KG1 (cell line): ENCODE measurements around the gene NRG3.
"Not testable (repeated sequence)": the region's sequence is repeated elsewhere in the genome, so short reads cannot be mapped to it uniquely, and the experiment has no call there.

Experiments used
- DNase-seq: peaks from one replicate; lab custom pipeline; 2025; lab: John Stamatoyannopoulos, UW

NRG3 gene

DNA sequence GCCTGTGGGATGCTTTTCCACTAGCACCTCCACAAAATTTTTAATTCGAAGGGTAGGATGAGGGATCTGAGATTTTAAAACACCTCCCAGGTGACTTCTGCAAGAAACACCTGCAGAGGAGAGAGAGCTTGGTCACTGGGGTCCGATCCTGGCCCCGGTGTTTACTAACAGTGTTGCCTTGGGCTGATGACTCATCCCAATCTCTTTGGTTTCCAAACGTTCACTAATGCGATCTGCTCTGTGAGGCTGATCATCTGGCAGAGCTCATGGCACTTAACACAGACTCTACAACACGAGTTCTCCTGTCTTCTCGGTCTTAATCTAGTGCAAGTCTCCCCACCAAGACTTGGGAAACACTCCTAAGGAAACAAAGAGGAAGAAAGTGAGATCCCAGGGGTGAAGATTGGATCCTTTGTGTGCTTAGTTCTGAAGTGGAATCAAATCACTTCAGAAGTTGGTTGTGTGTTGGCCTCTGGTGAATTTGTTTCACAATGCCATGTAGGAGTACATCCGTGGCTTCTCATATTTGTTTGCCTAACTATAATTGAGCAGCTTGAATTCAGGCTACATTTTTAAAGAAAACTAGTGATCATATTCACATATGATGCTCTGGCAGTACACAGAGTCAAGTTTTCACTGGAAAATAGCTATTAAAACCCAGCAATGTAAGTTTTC is 407.9 kb downstream of the NRG3 start:
- no peak for DNase-seq

DNA sequence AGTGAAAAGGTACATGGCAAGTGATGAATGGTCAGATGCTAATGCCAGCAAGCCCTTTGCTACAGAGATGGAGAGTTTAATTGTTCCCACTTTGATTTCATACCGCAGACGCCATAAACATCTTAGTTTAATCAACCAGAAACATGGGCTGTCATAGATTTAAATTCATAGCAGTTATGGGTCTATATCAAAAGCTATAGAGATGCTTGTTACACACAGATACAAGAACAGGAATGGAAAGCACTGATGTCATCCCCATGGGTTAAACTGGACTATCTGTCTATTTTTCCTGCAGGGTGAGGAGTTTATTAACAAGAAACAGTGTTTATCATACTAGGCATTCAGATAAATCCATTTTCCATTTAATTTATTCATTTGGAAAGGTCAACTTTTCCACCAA is 409.2 kb downstream of the NRG3 start:
- no peak for DNase-seq

DNA sequence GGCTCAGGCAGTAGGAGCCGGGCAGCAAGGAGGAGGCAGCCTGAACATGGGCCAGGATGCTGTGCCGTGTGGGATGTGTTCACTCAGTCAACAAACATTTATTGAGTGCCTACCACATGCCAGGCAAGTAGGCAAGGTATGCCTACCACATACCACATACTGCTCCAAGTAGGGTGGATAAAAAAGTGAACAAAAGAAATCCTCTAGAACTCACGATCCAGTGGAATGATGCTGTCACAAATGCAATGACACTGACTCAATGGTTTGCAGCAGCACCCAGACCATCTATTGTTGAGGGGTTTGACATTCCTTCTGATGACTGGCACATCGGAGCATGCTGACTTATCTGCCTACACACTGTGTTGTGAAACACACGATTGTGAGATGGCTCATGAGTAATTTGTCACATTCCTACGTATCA is 413.5 kb downstream of the NRG3 start:
- DNase-seq, result no peak

DNA sequence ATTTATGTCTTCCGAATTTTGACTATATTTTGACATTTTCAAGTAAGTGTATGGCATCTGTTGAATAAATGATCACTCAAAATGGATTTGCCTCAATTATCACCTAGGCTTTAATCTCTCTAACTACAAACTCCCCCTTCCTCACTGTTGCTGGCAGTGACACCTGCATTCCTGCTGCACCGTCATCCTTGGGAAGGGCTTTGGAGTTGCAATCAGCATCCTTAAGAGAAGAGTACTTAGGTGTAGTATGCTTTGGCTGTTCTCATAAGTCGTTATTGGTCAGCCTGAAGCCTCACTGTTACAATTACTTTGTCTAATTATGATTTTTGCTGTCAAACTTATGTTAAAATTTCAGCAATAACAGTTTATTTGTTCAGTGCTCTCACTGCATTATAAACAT is 415.0 kb downstream of the NRG3 start:
- no peak for DNase-seq

DNA sequence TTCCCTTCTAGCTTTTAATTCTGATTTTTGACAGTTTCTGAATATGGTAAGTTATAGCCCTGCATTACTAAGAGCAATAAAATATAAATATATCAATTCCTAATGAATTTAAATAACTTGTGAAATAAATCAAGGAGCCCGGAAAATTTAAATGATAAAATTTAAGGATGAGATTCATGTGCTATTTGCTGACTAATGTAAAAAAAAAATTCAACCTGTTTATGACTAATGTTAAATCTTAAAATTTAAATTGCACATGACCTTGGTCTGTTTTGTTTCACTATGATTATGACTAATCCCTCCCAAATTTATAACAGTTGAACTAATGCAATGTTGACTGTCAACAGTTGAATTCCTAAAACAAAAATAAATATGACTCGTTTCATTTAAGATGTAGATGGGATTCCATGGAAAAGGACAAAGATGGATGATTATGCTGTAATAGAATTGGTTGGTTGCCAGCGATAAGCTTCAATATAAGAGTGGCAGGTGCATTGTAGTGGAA is 419.9 kb downstream of the NRG3 start:
- no peak for DNase-seq

DNA sequence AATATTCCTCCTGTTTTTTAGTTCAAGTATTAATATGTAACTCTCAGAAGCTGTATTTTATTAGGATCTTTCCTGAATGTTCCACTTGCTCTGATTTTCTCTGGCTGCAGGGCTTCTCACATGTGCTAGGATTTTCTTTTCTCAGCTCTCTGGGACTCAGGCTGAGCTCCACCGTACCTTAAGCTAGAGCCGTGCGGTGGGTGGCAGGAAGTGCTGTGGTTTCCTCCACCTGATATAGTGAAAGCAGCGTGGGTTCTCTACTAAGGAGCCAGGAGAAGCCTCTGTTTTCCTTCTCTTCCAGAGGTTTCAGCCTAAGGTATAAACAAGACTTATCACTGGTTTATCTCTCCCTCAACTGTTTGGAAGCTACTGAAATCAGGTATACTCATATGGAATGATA is 433.6 kb downstream of the NRG3 start:
- no peak for DNase-seq

DNA sequence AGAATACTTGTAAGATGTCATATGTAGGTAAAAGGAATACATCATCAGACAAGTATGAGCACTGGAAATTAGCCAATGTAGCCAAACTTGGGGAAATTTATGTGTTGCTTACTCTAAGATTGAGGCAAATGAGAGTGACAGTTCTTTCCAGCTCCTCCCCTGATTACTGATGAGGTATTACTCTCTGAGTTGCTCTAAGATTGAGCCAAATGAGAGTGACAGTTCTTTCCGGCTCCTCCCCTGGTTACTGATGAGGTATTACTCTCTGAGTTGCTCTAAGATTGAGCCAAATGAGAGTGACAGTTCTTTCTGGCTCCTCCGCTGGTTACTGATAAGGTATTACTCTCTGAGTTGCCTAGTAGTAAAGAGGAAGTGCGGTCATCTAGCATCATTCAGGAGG is 435.8 kb downstream of the NRG3 start:
- no peak for DNase-seq

DNA sequence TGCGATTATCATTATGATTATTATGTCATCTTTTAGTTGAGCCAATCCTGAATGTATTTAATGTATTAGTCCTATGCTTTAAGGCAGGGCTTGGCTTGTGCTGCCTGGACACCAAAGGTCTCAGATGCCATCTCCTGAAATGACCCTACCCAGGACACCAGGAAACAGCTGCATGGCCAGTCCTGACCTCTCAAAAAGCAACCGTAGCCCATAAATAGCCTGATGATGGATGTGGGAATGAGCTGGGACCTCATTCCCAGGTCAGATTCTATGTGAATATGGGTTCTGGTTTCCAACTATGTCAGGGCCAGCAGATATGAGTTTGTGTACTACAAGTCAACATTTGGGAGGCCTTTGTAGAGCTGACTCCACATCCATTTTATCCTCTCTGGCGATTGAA is 438.4 kb downstream of the NRG3 start:
- DNase-seq, result no peak

DNA sequence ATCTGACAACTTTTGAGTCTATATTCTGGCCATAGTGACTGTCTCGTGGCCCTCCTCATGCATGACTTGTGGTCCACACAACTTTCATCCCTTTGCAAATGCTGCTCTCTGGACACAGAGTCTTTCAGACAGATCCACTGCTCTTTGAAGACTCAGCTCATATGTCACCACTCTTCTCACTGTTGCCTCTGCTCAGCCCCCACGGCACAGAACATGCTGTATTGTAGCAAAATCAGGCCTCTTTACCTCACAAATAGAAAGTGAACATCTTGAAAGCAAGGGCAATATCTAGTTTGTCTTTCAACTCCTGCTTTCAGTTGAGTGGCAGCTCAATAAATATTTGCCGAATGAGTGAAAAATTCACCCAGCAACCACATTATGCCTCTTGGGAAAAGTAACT is 443.5 kb downstream of the NRG3 start:
- DNase-seq, result no peak

DNA sequence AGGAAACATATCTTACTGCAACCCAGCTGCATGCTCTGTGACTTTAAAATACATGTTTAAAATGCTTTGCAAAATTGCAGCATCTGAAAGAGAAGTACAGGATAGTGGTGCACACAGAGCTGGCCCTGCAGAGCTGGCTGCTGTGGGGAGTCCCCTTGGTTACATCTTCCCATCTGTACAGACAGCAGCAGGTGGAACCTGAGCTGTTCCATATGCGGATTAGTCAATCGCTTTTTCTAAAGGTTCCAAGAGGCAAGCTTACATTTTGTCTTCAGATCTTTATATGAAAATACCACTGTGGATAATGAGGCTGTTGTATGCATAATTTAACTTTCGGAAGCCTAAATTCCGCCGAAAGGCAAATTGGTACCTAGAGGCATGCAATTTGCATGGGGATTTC is 444.1 kb downstream of the NRG3 start:
- no peak for DNase-seq

DNA sequence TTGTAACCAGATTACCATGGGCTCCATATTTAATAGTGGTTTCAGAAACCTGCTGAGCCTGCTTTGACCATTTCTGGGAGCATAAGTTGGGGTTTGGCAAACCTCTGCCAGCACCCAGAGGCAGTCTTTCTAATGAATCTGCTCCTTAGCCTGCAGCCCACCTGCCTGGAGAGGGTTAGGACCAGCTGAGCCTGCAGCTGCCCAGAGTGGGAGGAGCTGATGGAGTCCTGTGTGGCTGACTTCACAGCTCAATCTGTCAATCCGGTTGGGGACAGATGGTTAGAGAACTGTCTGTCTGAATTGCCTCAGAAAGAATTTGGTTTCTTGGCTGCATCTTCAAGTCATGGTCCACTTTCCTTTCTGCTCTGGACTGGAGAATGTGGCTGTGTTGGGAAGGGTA is 444.6 kb downstream of the NRG3 start:
- DNase-seq, result no peak

DNA sequence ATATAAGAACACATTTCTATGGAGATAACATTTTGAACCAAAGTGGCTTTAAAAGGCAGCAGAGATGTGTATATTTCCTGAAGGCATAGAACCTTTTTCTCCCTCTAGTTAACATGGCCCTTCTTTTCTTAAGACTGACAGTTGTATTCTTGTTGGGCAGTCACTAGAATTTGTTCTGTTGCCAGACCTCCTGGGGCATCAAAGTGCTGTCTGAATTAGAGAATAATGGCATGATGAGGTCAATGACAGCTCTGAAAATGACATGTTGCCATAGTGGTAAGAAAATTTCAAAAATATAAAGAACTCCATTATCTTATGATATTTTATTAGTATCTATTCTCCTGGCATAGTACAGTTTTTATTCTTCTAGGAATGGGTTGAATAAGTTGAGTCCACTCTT is 446.7 kb downstream of the NRG3 start:
- no peak for DNase-seq

DNA sequence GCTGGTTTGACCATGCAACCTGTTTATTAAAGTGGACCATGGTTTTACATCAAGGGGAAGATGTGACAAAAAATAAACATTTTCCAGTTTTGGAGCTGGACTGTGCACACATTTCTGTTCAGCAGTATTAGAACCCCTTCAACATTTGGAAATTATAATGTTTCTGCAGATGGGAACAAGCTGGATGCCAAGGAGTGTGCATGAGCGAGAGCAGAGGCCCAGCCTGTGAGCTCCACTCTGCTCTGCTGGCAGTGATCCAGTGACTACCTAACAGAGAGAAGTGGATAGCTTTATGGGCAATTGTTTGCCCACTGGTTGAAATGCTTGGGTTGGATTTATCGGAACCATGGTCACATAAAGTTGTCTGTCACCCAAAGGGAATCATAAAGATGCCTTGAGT is 456.7 kb downstream of the NRG3 start:
- no peak for DNase-seq

DNA sequence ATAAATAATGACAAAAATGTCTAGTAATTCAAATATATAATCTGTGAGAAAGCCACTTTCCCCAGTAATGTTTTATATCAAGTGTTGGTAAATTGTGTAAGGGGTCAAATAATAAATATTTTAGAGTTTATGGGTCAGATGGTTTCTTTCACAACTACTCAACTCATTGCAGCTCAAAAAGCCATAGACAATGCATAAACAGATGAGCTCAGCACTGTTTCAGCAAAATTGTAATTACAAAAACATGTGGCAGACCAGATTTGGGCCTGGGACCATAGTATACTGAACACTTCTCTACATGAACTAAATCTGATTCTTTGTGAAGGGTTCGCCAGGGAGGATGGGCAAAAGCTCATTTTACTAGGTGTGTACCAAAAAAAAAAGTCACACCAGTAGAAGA is 460.8 kb downstream of the NRG3 start:
- no peak for DNase-seq

DNA sequence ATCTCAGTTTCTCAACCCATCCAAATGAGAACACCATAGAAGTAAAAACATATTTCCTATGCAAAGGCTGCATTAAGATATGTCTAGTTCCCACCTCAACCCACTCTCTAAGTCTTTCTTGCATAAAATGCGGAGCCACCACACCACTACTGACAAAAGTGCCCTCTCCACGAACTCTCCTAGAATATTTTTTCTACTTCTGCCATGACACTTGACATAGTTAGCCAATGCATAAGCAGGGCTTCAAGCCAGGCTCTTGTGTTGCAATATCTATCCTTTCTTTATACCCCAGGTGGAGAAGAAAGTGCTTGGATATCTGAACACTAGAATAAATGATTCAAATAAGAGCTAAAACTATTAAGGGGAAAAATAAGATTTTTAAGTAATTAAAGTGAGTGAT is 465.2 kb downstream of the NRG3 start:
- no peak for DNase-seq

DNA sequence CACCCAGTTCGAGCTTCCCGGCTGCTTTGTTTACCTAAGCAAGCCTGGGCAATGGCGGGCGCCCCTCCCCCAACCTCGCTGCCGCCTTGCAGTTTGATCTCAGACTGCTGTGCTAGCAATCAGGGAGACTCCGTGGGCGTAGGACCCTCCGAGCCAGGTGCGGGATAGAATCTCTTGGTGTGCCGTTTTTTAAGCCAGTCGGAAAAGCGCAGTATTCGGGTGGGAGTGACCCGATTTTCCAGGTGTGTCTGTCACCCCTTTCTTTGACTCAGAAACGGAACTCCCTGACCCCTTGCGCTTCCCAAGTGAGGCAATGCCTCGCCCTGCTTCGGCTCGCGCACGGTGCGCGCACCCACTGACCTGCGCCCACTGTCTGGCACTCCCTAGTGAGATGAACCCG is 474.6 kb downstream of the NRG3 start:
- DNase-seq, result not testable (repeated sequence)

DNA sequence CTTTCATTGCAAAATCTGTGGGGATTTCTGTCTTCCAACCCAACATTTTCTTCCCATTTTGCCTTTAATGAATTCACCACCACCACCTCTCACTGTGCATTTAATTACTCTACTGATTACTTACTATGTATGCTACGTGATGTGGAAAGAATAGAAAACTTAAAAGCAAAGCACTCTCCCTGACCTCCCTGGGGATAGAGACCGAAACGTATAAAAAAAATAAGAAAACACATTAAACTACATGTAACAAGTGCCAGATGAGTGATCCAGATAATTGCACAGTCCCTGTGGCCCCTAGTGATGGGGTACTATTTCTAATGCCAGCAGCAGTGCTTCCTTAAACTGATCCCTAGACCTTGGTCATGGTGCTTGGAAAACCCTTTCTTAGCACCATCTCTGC is 478.4 kb downstream of the NRG3 start:
- no peak for DNase-seq

DNA sequence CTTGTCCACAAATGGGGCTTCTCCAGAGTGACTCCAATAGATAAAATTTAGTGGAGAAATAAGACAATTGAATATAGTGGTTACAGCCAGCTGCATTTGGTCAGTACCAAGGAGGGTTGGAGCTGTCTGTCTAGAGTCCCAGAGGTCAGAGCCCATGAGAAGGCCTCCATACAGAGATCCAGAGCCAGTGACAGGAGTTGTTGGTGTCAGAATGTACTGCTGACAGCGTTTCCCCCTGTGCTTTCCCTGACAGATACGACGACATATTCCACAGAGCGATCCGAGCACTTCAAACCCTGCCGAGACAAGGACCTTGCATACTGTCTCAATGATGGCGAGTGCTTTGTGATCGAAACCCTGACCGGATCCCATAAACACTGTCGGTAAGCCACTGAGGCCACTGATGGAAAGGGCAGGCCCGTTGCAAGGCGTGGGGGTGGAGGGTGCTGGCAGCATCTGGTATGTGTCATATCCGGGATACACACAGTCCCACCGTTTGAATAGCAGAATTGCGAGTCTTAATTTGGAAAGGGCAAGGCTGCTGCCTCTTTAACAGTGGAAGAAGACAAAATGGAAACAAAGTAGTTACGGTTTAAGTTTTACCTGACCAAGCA is 483.6 kb downstream of the NRG3 start:
- no peak for DNase-seq

DNA sequence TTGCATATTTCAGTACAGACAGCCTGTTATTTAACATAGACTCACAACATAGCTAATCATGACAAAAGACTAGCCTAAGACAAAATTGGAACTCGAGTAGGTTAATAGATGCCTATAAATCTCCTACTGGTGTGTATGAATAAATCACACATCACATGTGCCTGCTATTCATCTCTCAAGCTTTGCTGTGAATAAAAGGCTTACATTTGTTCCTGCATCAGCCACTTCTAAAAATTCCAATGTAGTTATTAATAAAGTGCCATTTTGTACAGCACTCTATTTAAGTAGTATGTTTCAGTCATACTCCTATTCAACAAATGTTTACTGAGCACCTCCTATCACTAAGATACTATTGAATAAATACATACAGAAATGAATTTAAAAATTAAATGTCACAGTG is 486.3 kb downstream of the NRG3 start:
- DNase-seq, result no peak

DNA sequence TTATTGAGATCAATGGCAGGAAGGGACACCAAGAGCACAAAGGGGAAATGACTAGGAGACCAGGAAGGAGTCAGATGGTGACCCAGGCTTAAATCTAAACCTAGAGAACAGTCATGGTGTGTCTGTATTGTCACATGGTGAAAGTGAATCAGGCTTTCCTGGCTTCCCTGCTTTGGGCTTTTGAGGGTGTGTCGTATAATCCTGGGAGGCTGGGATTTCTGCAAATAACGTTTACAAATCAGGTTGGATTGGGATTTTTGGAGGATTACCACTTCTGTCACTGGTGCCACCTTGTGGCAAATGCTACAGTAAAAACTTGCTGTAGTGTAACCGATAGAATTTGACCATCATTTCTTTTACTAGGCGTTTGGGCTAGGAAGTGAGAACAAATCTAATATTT is 502.6 kb downstream of the NRG3 start:
- no peak for DNase-seq

DNA sequence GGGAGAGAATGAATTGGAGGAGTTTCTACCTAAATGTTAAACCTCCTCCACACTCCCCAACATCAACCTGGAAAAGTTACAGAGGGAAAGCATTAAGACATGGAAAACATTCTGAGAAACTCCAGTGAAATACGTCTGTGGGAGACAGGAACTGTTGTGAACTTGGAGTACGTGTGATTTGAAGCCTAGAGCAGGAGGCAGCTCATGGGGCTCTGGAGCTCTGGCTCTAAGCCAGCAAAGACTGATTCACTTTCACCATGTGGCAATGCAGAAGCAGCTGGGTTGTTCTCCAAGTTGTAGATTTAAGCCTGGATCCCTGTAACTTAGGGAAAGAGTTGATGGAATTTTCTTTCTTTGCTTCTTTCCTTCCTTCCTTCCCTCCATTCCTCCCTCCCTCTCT is 503.2 kb downstream of the NRG3 start:
- DNase-seq, result no peak

DNA sequence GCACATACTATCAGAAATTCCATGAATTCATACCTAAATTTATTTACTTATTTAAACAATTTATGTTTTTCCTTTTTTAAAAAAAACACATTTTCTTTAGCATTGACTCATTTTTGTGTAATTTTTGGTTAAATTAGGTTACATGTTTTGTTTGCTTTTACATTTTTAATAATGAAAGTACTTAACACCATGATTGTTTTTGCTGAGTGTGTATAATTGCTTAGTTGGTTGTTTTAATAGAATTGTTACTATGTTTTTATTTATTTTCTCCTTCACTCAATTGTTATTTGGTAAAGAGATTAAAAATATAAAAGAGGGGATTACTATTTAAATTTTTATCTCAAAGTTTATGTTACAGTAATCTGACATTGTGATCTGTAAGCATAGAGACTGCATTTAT is 508.4 kb downstream of the NRG3 start:
- DNase-seq, result no peak

DNA sequence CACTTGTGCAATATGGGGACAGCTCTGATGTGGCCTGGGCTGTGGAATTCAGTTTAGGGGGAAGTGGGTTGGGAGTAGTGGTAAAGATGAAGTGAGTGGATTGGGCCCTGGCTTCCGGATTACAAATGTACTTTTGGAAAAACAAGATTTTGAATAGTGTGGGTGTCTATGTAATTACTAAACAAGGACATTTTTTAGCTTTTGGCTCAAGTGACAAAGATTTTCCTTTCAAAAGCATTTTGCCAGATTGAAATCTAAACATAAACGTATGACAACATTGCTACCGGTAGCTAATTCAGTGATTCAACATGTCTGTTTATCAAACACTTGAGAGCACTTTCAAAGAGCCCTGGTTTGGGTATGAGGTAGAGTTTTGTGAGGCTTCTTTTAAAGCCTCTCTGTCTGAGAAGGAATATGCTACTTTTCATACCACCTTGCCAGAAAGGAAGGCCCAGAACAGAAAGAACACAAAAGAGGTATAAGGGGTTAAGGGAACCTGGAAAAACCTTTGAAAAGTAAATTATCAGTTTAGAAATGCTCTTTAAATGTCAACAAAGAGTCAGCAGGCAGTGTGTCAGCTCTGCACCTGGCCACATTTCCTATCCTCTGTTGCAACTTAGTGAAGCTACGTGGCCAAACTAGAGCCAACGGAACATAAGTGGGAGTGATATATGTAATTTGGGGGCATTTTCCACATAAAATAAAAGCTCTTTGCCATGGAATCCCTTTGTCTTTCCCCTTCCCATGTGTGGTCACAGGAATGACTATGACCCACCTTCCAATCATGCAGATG is 516.1 kb downstream of the NRG3 start:
- no peak for DNase-seq
